NAMALWA (cell line): Measurements from ENCODE around the gene PLVAP.
A peak's percentile ranks its signal among the peaks of the same experiment; 100 is the strongest.

Experiments
- DNase-seq: peaks from one replicate; pipeline ENCODE4 v3.0.0-alpha.2; 2015; ENCODE audit warnings: low spot score

PLVAP gene

GRCh38 chr19:17357078-17357666 lies 20.0 kb downstream of the PLVAP start:
- no peak for DNase-seq

GRCh38 chr19:17353386-17353785 lies 23.8 kb downstream of the PLVAP start:
- DNase-seq = no peak

DNA sequence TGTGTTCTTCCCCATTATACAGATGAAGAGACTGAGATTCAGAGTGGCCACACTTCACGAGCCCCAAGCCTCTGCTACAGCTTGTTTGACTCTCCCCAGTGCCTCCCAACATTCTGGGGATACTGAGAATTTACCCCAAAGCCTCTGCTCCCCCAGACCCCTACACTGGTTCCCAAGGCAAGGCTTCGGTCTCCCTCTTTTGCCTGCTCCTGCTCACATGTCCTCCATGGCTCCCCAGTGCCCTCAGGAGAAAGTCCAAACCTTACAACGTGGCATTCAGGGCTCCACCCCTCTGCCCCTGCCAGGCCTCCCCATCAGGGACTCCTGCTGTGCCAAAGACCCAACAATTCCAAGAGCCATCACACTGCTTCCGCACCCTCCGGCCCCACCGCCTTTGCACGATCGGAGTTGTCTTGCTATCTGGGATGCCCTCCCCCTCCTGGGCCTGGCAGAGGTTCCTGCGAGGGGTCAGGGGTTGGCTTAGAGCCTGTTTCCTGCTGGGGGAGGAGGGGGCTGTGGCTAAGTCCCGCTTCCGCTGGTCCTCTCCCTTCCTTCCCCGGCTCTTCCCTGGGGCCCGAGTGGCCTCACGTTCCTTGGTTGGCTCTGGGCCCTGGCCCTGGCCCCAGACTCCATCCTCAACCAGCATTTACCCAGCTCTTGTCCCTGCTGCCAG lies 24.4 kb downstream of the PLVAP start:
- DNase-seq = no peak

DNA sequence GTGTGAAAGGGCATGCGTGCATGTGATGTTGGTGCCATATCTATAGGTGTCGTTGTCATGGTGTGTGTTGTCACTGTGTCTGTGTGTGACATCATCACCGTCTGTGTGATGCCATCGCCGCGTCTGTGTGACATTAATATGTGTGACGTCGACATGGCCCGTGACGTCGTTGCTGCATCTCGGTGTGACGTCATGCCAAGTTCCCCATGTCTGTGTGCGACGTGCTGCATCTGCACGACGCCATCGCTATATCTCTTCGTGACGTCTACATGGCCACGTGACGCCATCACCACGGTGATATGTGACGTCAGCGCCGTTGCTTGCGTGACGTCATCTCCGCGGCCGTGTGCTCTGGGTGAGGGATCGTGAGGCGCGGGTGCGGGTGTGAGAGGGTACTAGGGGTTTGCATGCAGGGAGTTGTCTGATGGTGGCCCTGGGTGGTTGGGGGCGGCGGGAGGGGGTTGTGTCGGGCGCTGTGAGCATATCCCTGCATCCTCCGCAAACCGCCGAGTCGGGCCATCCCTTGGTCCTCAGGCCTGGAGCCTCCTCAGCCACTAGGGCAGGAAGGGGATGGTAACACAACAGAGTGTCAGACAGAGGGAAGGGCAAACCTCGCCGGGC lies 25.2 kb downstream of the PLVAP start:
- DNase-seq = no peak

DNA sequence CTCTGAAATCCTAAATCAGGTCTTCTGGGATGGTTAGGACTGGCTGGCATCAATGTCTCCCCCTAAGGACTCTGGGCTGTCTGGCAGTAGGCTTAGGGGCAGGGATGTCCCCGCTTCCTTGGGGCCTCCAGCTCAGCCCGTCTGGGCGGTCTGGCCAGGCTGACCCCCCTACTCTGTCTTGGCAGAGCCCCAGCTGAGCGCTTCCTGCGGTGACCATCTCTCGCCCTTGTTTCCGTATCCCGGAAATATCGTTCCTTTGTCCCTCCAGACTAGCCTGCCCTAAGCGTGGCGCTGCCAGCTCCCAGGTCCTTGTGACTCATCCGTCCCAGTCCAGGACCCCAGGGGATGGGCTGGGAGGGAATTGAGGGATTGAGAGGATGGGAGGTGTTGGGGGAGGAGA lies 28.4 kb downstream of the PLVAP start:
- no peak for DNase-seq

- no peak for DNase-seq
Measured at GRCh38 chr19:17347877-17348276, 29.3 kb downstream of the PLVAP start.

- no peak for DNase-seq
Measured at GRCh38 chr19:17347361-17347760, 29.8 kb downstream of the PLVAP start.

- peak; percentile 71 for DNase-seq
Measured at GRCh38 chr19:17346109-17346671, 31.0 kb downstream of the PLVAP start.

- no peak for DNase-seq
Measured at GRCh38 chr19:17341845-17342244, 35.3 kb downstream of the PLVAP start.

- DNase-seq = no peak
Measured at GRCh38 chr19:17341386-17341785, 35.8 kb downstream of the PLVAP start.

DNA sequence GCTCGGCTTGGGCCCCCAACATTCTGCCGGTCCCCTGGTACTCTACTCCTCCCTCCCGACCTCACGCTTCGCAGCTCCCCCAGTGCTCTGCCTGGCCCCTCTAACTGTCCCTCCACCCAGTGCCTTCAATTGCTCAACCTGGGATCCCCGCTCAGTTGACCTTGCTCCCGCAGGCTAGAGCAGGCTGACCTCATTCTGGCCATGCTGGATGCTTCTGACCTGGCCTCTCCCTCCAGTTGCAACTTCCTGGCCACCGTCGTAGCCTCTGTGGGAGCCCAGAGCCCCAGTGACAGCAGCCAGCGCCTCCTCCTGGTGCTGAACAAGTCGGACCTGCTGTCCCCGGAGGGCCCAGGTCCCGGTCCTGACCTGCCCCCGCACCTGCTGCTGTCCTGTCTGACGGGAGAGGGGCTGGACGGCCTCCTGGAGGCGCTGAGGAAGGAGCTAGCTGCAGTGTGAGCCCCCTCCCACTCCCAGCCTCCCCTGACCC lies 36.2 kb downstream of the PLVAP start:
- no peak for DNase-seq

- no peak for DNase-seq
Measured at GRCh38 chr19:17340302-17340870, 36.8 kb downstream of the PLVAP start.

DNA sequence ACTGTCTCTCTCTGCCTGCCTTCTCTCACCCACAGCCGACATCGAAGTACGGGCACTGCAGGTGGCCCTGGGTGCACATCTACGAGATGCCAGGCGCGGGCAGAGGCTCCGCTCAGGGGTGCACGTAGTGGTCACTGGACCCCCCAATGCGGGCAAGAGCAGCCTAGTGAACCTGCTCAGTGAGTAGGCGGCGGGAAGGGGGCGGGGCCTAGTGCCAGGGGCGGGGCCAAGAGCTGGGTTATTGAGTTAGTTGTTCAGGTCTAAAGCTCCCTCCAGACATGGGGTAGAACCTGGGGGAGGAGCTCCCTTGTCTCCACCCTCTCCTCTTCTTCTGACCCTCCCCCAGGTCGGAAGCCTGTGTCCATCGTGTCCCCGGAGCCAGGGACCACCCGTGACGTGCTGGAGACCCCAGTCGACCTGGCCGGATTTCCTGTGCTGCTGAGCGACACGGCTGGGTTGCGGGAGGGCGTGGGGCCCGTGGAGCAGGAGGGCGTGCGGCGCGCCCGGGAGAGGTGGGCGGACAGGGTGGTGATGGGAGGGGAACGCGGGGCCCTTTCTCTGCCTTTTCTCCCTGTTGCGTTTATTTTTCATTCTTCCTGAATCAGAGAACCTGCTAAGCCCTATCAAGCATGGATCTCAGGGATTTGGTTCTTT lies 37.9 kb downstream of the PLVAP start:
- DNase-seq = peak; percentile 46

DNA sequence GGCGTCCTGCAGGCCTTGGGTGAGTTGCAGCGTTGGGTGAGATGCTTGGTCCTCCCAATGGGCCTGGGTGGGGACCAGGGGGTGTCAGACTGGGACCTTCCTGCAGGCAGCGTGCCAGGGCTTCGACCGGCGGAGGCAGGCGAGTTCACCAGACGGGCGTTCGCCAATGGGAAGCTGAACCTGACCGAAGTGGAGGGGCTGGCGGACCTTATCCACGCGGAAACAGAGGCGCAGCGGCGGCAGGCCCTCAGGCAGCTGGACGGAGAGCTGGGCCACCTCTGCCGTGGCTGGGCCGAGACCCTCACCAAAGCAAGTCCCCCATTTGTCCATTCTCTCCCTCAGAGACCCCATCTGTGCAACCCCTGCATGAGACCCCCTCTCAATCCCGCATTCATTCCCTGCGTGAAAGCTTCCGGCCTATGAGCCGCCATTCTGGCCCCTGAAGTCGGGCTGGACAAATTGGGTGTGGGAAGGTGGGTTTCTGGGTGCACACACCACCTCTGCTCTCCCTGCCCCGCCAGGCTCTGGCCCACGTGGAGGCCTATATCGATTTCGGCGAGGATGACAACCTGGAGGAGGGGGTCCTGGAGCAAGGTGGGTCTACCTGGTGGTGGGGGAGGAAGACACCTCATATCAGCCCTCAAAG lies 38.6 kb downstream of the PLVAP start:
- no peak for DNase-seq

- DNase-seq = peak; percentile 73
Measured at GRCh38 chr19:17337675-17338432, 39.3 kb downstream of the PLVAP start.

DNA sequence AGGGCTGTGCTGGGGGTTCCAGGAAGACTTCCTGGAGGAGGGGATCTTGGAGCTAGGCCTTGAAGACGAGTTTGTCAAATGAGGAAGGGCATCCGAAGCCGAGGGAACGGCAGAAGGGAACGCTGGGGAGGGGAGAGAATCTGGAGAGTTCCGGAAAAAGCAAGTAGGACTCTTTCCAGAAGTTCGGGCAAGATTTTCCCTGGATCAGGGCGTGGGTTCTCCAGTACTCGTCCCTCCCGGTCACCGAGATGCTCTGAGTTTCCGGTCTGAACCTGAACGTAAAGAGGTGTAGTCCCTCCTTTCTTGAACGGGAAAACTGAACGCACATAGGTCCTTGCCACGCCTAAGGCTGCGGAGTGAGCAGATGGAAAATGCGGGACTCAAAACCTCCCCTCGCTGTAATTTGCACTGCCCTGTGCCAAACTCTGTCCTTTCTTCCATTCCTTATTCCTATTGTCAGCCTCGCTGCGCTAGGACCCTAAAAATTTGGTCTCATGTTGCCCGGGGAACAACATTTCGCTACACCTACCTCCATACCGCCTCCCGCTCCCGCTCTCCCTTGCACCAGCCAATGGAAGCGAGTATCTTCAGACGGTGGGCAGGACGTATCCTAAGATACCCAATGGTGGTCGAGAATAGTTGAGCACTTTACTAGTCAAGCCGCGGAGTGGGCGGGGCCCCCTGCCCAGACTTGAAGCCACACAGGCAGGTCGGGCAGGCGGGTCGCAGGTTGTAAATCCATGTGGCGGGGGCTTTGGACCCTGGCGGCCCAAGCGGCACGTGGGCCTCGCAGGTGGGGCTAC lies 40.1 kb downstream of the PLVAP start, which contains the start of gene GTPBP3:
Gene GTPBP3, plus strand, starts transcription at position 682 of the 803 bp plus-strand sequence. Its CDS starts 59 bp downstream, at position 741.
- peak; percentile 99 for DNase-seq

GRCh38 chr19:17335575-17335974 lies 41.6 kb downstream of the PLVAP start:
- DNase-seq = no peak

DNA sequence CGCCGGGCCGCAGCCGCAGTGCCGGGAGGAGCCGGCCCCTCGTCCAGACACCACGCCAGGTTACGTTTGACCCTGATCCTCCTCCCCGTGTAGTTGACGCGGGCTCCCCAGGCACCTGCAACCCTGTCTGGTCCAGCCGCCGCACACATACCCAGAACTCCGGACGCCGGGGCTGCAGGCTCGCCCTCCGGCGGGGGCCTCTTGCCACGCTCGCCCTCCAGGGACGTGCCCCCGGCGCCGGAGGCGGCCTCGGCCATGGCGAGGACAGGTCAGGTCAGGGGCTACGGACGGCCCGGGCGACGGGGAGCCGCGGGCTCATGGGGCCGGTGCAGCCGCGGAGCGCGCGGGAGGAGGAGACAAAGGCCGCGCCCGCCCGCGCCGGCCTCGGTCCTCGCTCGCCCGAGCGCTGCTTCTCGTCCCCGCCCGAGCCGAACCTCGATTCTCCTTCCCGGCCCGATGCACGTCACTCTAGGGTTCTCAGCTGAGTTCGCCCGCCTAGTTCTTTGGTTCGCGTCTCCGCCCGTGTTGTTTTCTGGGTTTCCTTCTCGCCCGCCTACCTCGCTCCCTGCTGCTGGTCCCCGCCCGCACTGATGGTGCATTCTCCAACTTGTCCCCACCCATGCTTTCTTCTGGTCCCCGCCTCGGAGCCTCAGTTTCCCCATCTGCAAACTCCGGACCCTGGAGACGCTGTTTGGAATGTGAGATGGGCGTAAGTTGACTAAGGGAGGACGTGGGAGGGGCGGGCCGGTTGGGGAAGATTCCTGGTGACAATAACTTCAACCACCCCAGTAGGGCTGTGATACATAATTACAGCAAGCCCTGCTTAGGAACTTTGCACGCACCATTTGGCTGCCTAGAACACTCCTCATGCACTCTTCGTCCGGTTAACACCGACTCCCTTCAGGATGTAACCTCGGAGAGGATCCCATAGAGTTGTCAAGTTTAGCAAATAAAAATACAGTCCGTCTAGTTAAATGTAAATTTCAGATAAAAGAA lies 42.4 kb downstream of the PLVAP start, which contains the start of gene ANO8:
Gene ANO8, minus strand, starts transcription at position 442 of the 996 bp plus-strand sequence. Its CDS starts 185 bp downstream, at position 257.
- DNase-seq = peak; percentile 91
